Skeletal muscle satellite cell (primary cell): ENCODE data around the gene RPTOR.

Experiments
- H3K27me3 ChIP-seq: 2 replicates; pipeline ENCODE4 v1.7.0; 2013; ENCODE audit warnings: low read length; ENCODE audit not compliant: control insufficient read depth, insufficient read depth
- H3K36me3 ChIP-seq: 2 replicates; pipeline ENCODE4 v1.7.0; 2013; ENCODE audit warnings: mild to moderate bottlenecking, control low read depth, low read length; ENCODE audit not compliant: insufficient read depth
- H3K4me1 ChIP-seq: 2 replicates; pipeline ENCODE4 v1.7.0; 2013; ENCODE audit warnings: low read length; ENCODE audit not compliant: control insufficient read depth, insufficient read depth
- H3K4me2 ChIP-seq: 2 replicates; pipeline ENCODE4 v1.7.0; 2013; ENCODE audit warnings: mild to moderate bottlenecking, low read length
- H3K4me3 ChIP-seq: 2 replicates; pipeline ENCODE4 v1.7.0; 2013; ENCODE audit warnings: low read length
- H3K9ac ChIP-seq: 2 replicates; pipeline ENCODE4 v1.7.0; 2013; ENCODE audit warnings: mild to moderate bottlenecking, low read depth, low read length, moderate library complexity
- H3K9me3 ChIP-seq: replicated peaks from 2 replicates; pipeline ENCODE4 v1.7.0; 2013; ENCODE audit warnings: mild to moderate bottlenecking, control low read depth, low read length

Gene RPTOR

GRCh38 chr17:80800481-80801391, 256.1 kb downstream of the RPTOR start:
- no peaks in the 10 kb centered on the region for H3K9me3 ChIP-seq
- no peak overlapping the region for H3K9ac ChIP-seq
- no peak overlapping the region for H3K4me3 ChIP-seq
- no peak overlapping the region for H3K4me2 ChIP-seq
- no peaks in the 10 kb centered on the region for H3K36me3 ChIP-seq
- peaks cover 5% of the 10 kb centered on the region for H3K4me1 ChIP-seq
- no peaks in the 10 kb centered on the region for H3K27me3 ChIP-seq

- no peak overlapping the region for H3K9ac ChIP-seq
- peaks cover 5% of the 10 kb centered on the region for H3K9me3 ChIP-seq
- H3K4me2 ChIP-seq: no peak overlapping the region
- no peak overlapping the region for H3K4me3 ChIP-seq
- no peaks in the 10 kb centered on the region for H3K27me3 ChIP-seq
- no peaks in the 10 kb centered on the region for H3K36me3 ChIP-seq
- no peaks in the 10 kb centered on the region for H3K4me1 ChIP-seq
Measured at GRCh38 chr17:80802626-80803450, 258.2 kb downstream of the RPTOR start.

DNA sequence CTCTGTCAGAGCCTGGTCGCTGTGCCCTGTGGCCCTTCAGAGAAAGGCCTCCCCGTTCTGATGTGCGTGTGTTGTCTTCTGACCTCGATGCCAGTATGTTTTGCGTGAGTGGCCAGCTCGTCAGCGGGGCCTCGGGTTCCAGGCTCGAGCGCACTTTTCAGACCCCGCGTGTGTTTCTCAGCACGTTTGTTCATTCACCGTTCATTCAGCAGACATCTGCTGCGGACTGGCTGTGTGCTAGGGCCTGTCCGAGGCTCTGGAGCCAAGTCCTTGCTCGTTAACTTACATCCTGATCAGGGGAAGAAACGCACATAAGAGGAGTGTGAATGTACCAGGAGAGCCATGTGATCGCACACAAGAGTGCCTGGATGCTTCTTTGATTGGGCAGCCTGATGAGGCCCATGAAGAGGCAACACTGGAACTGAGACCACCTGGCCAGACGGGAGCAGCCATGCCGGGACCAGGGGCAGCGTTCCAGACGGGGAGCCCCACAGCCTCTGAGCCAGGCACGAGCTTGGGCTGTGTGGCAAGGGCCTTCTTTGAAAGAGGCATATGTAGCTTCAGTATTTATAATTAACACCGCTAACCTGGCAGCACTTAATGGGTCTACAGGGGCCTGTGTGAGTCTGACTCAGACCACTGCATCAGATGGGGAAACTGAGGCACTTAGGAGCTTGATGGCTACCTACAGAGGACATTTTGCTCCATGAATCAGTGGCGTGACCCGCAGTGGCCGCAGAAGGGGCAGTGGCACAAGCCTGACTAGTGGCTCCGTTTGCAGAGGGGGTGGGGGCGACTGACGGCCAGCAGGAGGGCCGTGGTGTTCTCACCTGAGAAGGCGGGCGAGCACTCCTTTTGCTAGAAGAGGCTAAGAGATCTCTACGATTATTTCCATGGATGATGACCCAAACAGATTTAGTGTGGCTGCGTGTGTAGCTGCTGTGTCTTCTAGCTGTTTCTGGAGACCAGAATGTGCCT, 259.1 kb downstream of the RPTOR start:
- Histone ChIP-seq H3K4me3 (no peak overlapping the region), H3K9ac (no peak overlapping the region)

DNA sequence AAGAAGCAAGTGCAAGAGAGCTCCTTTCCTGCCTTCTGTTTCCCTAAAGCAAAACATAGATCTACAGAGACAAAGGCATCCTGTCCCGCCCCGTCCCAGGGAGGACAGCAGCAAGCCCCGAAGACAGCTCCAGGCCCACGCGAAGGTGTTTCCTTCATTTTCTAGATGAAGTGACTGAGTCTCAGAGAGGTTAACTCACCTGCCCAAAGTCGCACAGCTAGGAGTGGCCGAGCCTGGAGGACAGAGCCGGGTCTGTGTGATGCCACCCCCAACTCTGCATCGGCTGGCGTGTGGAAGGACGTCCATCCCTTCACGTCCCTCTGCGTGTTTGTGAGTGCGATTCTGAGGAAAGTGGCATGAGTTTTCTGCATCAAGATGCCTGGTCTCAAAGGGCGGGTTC, 259.8 kb downstream of the RPTOR start:
- Histone ChIP-seq H3K36me3 (no peaks in the 10 kb centered on the region), H3K9me3 (peaks cover 5% of the 10 kb centered on the region), H3K27me3 (no peaks in the 10 kb centered on the region), H3K4me3 (no peak overlapping the region), H3K4me2 (no peak overlapping the region), H3K9ac (no peak overlapping the region), H3K4me1 (no peaks in the 10 kb centered on the region)

More for the DNA sequence above, 259.1 kb downstream of the RPTOR start:
- Histone ChIP-seq H3K4me1 (no peaks in the 10 kb centered on the region), H3K27me3 (no peaks in the 10 kb centered on the region), H3K9me3 (peaks cover 5% of the 10 kb centered on the region), H3K4me2 (no peak overlapping the region), H3K36me3 (no peaks in the 10 kb centered on the region)

GRCh38 chr17:80805032-80805751, 260.6 kb downstream of the RPTOR start:
- Histone ChIP-seq H3K9ac (no peak overlapping the region), H3K27me3 (no peaks in the 10 kb centered on the region), H3K4me1 (no peaks in the 10 kb centered on the region), H3K9me3 (peaks cover 5% of the 10 kb centered on the region), H3K4me2 (no peak overlapping the region), H3K4me3 (no peak overlapping the region), H3K36me3 (no peaks in the 10 kb centered on the region)

DNA sequence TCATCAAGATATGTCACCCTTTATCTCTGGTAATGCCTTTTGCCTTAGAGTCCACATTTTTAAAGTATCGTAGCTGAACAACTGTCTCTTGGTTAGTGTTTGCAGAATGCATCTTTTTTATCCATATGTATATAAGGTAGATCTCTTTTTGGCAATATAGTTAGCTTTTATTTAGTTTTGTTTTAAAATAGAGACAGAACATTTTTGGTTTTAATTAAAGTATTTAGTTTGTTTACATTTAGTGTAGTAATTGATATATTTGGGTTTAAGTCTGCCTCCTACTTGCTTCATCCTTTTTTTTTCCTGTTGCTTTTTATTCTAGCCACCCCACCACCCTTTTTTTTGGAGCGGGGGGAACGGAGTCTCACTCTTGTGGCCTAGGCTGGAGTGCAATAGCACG, 262.4 kb downstream of the RPTOR start:
- H3K4me2 ChIP-seq: no peak overlapping the region
- H3K9ac ChIP-seq: no peak overlapping the region
- H3K4me1 ChIP-seq: no peaks in the 10 kb centered on the region
- H3K36me3 ChIP-seq: no peaks in the 10 kb centered on the region
- no peak overlapping the region for H3K4me3 ChIP-seq
- H3K27me3 ChIP-seq: no peaks in the 10 kb centered on the region
- peaks cover 5% of the 10 kb centered on the region for H3K9me3 ChIP-seq

- Histone ChIP-seq H3K9ac (no peak overlapping the region), H3K4me1 (no peaks in the 10 kb centered on the region), H3K4me2 (no peak overlapping the region), H3K36me3 (no peaks in the 10 kb centered on the region), H3K4me3 (no peak overlapping the region), H3K27me3 (no peaks in the 10 kb centered on the region), H3K9me3 (peaks cover 5% of the 10 kb centered on the region)
Measured at GRCh38 chr17:80807882-80808281, 263.2 kb downstream of the RPTOR start.

DNA sequence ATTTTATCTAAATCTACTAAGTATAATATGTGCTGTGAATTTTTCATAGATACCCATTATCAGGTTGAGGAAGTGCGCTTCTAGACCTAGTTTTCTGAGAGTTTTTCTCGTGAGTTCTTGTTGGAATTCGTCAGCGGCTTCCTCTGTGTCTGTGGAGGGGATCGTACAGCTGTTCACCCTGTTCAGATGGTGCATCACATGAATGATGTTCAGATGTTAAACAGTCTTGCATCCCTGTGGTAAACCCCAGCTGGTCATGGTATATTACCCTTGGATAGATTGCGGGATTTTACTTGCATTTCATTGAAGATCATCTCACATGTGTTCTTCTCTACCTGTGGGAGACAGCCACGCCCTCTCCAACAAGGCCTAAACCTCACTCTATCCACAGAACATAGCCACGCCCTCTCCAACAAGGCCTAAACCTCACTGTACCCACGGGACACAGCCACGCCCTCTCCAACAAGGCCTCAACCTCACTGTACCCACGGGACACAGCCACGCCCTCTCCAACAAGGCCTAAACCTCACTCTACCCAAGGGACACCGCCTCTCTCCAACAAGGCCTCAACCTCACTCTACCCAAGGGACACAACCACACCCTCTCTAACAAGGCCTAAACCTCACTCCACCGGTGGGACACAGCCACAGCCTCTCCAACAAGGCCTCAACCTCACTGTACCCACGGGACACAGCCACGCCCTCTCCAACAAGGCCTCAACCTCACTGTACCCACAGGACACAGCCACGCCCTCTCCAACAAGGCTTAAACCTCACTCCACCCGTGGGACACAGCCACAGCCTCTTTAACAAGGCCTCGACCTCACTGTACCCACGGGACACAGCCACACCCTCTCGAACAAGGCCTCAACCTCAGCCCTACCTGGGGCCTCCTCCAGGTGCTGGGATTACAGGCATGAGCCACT, 266.8 kb downstream of the RPTOR start:
- no peak overlapping the region for H3K9ac ChIP-seq
- H3K9me3 ChIP-seq: peaks cover 5% of the 10 kb centered on the region
- H3K27me3 ChIP-seq: no peaks in the 10 kb centered on the region
- no peaks in the 10 kb centered on the region for H3K4me1 ChIP-seq
- no peaks in the 10 kb centered on the region for H3K36me3 ChIP-seq
- H3K4me3 ChIP-seq: no peak overlapping the region
- no peak overlapping the region for H3K4me2 ChIP-seq

DNA sequence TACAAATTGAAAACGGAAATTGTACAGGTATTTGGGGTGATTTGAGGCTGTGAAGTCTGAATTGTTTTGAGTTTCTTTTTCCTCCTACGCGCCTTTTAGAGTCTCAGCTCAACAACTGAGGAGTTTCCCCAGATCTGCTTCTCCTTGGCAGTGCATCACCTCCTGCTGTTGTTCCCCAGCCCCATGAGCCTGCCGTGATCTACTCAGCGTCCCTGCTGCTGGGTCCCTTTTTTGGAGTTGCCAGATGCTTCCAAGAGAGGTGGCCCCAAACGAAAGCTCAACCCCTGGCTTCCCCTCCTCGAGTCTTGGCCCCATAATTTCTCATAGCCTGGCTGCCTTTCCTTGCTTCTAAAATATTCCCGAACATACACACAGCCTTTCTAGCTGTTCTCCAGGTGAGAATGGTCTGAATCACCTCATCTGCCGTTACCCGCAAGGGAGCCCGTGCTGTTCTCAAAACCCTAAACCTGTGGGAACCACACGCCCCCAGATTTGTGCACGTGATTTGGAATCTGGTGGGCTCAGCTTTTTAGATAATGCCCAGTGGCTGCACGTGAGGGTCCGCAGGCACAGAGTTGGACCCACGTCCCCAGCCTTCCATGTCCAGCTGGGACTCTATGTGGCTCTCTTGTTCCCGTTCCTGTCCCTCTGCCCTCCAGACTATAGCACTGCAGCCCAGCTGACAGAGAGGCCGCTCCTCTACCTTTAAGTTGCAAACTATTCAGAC, 267.9 kb downstream of the RPTOR start:
- H3K36me3 ChIP-seq: no peaks in the 10 kb centered on the region
- no peak overlapping the region for H3K9ac ChIP-seq
- no peaks in the 10 kb centered on the region for H3K4me1 ChIP-seq
- no peak overlapping the region for H3K4me2 ChIP-seq
- no peaks in the 10 kb centered on the region for H3K9me3 ChIP-seq
- H3K27me3 ChIP-seq: no peaks in the 10 kb centered on the region
- H3K4me3 ChIP-seq: no peak overlapping the region
